GM12872 (cell line): ENCODE measurements around the gene HERC2.
"Not testable (repeated sequence)": the region's sequence is repeated elsewhere in the genome, so short reads cannot be mapped to it uniquely, and the experiment has no call there.

ENCODE experiments used
- CTCF ChIP-seq: IDR thresholded peaks from 3 replicates; pipeline ENCODE4 v1.5.1; 2011; ENCODE audit warnings: low read depth, mild to moderate bottlenecking, low read length, moderate library complexity; ENCODE audit not compliant: insufficient read depth

HERC2 gene

GRCh38 chr15:28322129-28322588 lies at the start of gene HERC2:
HERC2 (minus strand) TSS chr15:28322179; CDS start chr15:28321433, 746 bp downstream.
- TF ChIP-seq CTCF, result not testable (repeated sequence)

GRCh38 chr15:28357984-28358383 lies 36.0 kb upstream of the HERC2 start, which contains the start of gene GOLGA6L24:
GOLGA6L24 (minus strand) TSS chr15:28358084; CDS start chr15:28358023, 61 bp downstream.
- not testable (repeated sequence) for TF ChIP-seq CTCF

GRCh38 chr15:28289694-28290463 lies 32.1 kb downstream of the HERC2 start:
- TF ChIP-seq CTCF, result no peak

- no peak for TF ChIP-seq CTCF
These were observed 35.9 kb downstream of the HERC2 start for GRCh38 chr15:28286031-28286430.

- TF ChIP-seq CTCF, result no peak
These were observed 40.1 kb downstream of the HERC2 start for GRCh38 chr15:28281876-28282275.

GRCh38 chr15:28274635-28275034 lies 47.3 kb downstream of the HERC2 start:
- TF ChIP-seq CTCF, result no peak

GRCh38 chr15:28273873-28274610 lies 47.9 kb downstream of the HERC2 start:
- no peak for TF ChIP-seq CTCF
